MG63 (cell line): Measurements from ENCODE around the gene GALNT12. TPM values are rescaled to one million over a fixed set of nuclear protein-coding genes. Genes with fewer than 3 reads are reported as not detected.

Experiments used
- DNase-seq: peaks from one replicate; pipeline ENCODE4 v3.0.0-alpha.2; 2020
- H3K27me3 ChIP-seq: fragments of 250-450 bp; sonication (Bioruptor Pico); 2 replicates; pipeline ENCODE4 v1.5.1; 2020; ENCODE audit warnings: mild to moderate bottlenecking, moderate library complexity
- H3K36me3 ChIP-seq: fragments of 250-450 bp; sonication (Bioruptor Pico); 2 replicates; pipeline ENCODE4 v1.5.1; 2020; ENCODE audit warnings: mild to moderate bottlenecking, moderate library complexity
- H3K4me3 ChIP-seq: fragments of 250-450 bp; sonication (Bioruptor Pico); 2 replicates; pipeline ENCODE4 v1.5.1; 2020; ENCODE audit warnings: mild to moderate bottlenecking, moderate library complexity
- H3K9me3 ChIP-seq: fragments of 250-450 bp; sonication (Bioruptor Pico); 2 replicates; pipeline ENCODE4 v1.5.1; 2020; ENCODE audit warnings: mild to moderate bottlenecking, moderate library complexity
- total RNA-seq: library from RNA; depleted of rRNA; stranded (reverse); fragments of >200 nt; shearing (Covaris generic); gene quantifications from 2 replicates; pipeline ENCODE4 v1.2.3, GENCODE V29; 2014; ENCODE audit warnings: low replicate concordance

The GALNT12 gene
- total RNA-seq, 1 experiment from 2014 or later = 0.99 TPM

- peaks cover 19% of the 10 kb centered on the region for H3K36me3 ChIP-seq
- no peaks in the 10 kb centered on the region for H3K27me3 ChIP-seq
- no peaks in the 10 kb centered on the region for H3K9me3 ChIP-seq
- no peak for DNase-seq
- no peak overlapping the region for H3K4me3 ChIP-seq
Observed at GRCh38 chr9:98778711-98779530, 28.5 kb upstream of the GALNT12 start.

GRCh38 chr9:98780059-98780749 lies 27.3 kb upstream of the GALNT12 start:
- Histone ChIP-seq H3K9me3 (no peaks in the 10 kb centered on the region), H3K36me3 (peaks cover 19% of the 10 kb centered on the region), H3K4me3 (no peak overlapping the region), H3K27me3 (no peaks in the 10 kb centered on the region)
- no peak for DNase-seq

- no peak for DNase-seq
- H3K36me3 ChIP-seq = peaks cover 14% of the 10 kb centered on the region
- no peak overlapping the region for H3K4me3 ChIP-seq
- no peaks in the 10 kb centered on the region for H3K27me3 ChIP-seq
- no peaks in the 10 kb centered on the region for H3K9me3 ChIP-seq
Observed at GRCh38 chr9:98781588-98782383, 25.7 kb upstream of the GALNT12 start.

- Histone ChIP-seq H3K9me3 (no peaks in the 10 kb centered on the region), H3K4me3 (no peak overlapping the region), H3K27me3 (no peaks in the 10 kb centered on the region), H3K36me3 (peaks cover 16% of the 10 kb centered on the region)
- DNase-seq = no peak
Observed at GRCh38 chr9:98783518-98784226, 23.8 kb upstream of the GALNT12 start.

GRCh38 chr9:98784831-98785806 lies 22.4 kb upstream of the GALNT12 start:
- Histone ChIP-seq H3K9me3 (no peaks in the 10 kb centered on the region), H3K36me3 (peaks cover 27% of the 10 kb centered on the region), H3K27me3 (no peaks in the 10 kb centered on the region), H3K4me3 (no peak overlapping the region)
- no peak for DNase-seq

DNA sequence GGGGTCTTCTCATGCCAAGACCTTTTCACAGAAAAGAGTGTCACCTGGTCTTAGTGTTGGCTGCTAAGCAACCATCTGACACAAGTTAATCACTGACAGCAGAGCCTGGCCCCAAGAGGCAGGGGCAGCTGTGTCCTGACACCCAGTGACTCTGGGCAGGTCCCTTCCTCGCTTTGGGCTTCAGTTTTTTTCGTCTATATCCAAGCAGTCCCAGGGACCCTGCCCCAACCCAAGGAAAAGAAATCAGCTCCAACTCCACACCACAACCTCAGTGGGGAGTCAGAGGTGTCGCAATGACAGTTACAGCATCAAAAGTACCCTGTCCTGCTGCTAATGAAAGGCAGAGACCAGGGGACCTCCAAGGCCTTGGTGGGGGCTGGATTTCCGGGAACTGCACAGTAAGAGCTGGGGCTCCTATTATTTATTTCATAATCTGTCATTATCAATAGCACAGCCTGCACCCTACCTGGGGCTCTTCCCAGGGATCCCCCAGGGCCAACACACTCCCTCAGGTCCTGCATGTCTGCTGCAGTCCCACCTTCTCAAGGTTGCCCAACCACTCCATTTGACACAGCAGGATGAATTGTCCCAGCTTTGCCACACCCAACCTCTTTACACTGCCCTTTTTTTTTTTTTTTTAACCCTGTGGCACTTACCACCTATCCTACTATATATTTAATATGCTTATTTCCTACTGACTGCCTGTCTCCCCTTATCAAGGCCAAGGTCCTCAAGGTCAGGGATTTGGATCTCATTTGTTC lies 20.5 kb upstream of the GALNT12 start:
- no peaks in the 10 kb centered on the region for H3K9me3 ChIP-seq
- no peak for DNase-seq
- H3K4me3 ChIP-seq = no peak overlapping the region
- H3K27me3 ChIP-seq = no peaks in the 10 kb centered on the region
- H3K36me3 ChIP-seq = peaks cover 28% of the 10 kb centered on the region

GRCh38 chr9:98787766-98788335 lies 19.6 kb upstream of the GALNT12 start:
- no peak for DNase-seq
- H3K36me3 ChIP-seq = peaks cover 19% of the 10 kb centered on the region

GRCh38 chr9:98789483-98790133 lies 17.9 kb upstream of the GALNT12 start:
- H3K9me3 ChIP-seq = no peaks in the 10 kb centered on the region
- no peak overlapping the region for H3K4me3 ChIP-seq
- peaks cover 16% of the 10 kb centered on the region for H3K36me3 ChIP-seq
- H3K27me3 ChIP-seq = no peaks in the 10 kb centered on the region
- DNase-seq = no peak

More at GRCh38 chr9:98787766-98788335, 19.6 kb upstream of the GALNT12 start:
- Histone ChIP-seq H3K27me3 (no peaks in the 10 kb centered on the region), H3K9me3 (no peaks in the 10 kb centered on the region), H3K4me3 (no peak overlapping the region)

DNA sequence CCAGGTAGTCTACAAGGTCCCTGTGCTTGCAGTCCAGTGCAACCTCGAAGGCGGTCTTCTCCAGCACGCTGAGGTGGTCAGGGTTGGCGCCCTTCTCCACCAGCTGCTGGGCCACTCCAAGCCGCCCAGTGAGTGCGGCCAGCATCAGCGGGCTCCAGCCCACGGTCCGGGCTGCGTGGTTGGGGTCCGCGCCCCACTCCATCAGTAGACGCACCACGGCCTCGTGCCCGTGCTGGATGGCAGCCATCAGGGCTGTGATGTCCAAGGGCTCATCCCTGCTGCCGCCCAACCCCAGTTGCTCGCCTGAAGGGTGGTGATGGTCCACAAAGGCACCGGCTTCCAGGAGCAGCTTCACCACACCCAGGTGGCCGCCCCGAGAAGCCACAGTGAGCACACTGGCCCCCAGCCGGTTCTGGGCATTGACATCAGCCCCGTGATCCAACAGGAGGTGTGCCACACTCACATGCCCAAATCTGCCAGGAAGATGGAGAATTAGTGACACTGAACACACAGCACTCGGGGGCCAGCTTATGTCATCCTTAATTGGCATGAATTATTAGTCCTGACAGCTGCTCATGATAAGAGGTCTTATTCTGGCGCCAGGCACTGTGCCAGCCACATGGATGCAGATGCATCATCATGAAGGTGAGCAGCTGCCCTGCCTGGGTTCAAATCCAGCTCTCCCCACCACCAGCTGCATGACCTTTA lies 17.2 kb upstream of the GALNT12 start:
- Histone ChIP-seq H3K9me3 (no peaks in the 10 kb centered on the region), H3K36me3 (peaks cover 16% of the 10 kb centered on the region), H3K27me3 (no peaks in the 10 kb centered on the region), H3K4me3 (no peak overlapping the region)
- no peak for DNase-seq

GRCh38 chr9:98790842-98791607 lies 16.4 kb upstream of the GALNT12 start:
- Histone ChIP-seq H3K27me3 (no peaks in the 10 kb centered on the region), H3K4me3 (no peak overlapping the region), H3K9me3 (no peaks in the 10 kb centered on the region), H3K36me3 (peaks cover 16% of the 10 kb centered on the region)
- peak; percentile 94 for DNase-seq

- no peaks in the 10 kb centered on the region for H3K9me3 ChIP-seq
- no peaks in the 10 kb centered on the region for H3K27me3 ChIP-seq
- peaks cover 16% of the 10 kb centered on the region for H3K36me3 ChIP-seq
- no peak for DNase-seq
- H3K4me3 ChIP-seq = no peak overlapping the region
Observed at GRCh38 chr9:98791608-98792490, 15.6 kb upstream of the GALNT12 start.

- DNase-seq = no peak
- Histone ChIP-seq H3K9me3 (no peaks in the 10 kb centered on the region), H3K27me3 (no peaks in the 10 kb centered on the region), H3K4me3 (no peak overlapping the region), H3K36me3 (peaks cover 16% of the 10 kb centered on the region)
Observed at GRCh38 chr9:98793031-98793430, 14.4 kb upstream of the GALNT12 start.
